HL-60 (cell line): Measurements from ENCODE around the gene ATG10.
"Not testable (repeated sequence)": the region's sequence is repeated elsewhere in the genome, so short reads cannot be mapped to it uniquely, and the experiment has no call there.

Experiments
- DNase-seq, 2 experiments: peaks; one replicate each; pipeline ENCODE4 v3.0.0-alpha.2; 2010 to 2020; ENCODE audit warnings: low read depth in 1 of 2, low spot score in 1 of 2
- H3K27ac ChIP-seq: fragments of 250-450 bp; sonication (Bioruptor Pico); replicated peaks from 2 replicates; pipeline ENCODE4 v1.5.1; 2020; ENCODE audit warnings: mild to moderate bottlenecking, moderate library complexity
- H3K27me3 ChIP-seq: fragments of 250-450 bp; sonication (Bioruptor Pico); 2 replicates; pipeline ENCODE4 v1.5.1; 2021; ENCODE audit warnings: mild to moderate bottlenecking, moderate library complexity; ENCODE audit not compliant: insufficient read depth, poor library complexity, severe bottlenecking
- H3K4me3 ChIP-seq: replicated peaks from 2 replicates; pipeline ENCODE4 v1.5.1; 2011; ENCODE audit warnings: mild to moderate bottlenecking, control low read depth, low read length; ENCODE audit not compliant: insufficient read depth
- CTCF ChIP-seq: IDR thresholded peaks from one replicate; pipeline ENCODE4 v1.5.1; 2011; ENCODE audit warnings: low read length, control low read depth, inconsistent platforms; ENCODE audit not compliant: insufficient read depth
- GABPA ChIP-seq: IDR thresholded peaks from 2 replicates; pipeline ENCODE4 v1.6.1; 2012; ENCODE audit warnings: low read depth
- POLR2AphosphoS5 ChIP-seq: IDR thresholded peaks from 2 replicates; pipeline ENCODE4 v1.6.1; 2012; ENCODE audit warnings: low read depth
- REST ChIP-seq: IDR thresholded peaks from 2 replicates; pipeline ENCODE4 v1.6.1; 2012; ENCODE audit warnings: low read depth; ENCODE audit not compliant: insufficient replicate concordance
- SPI1 ChIP-seq: IDR thresholded peaks from 2 replicates; pipeline ENCODE4 v1.6.1; 2012; ENCODE audit warnings: low read depth, mild to moderate bottlenecking, borderline replicate concordance

Gene ATG10

GRCh38 chr5:82010696-82011095 lies 38.9 kb downstream of the ATG10 start:
- no peak overlapping the region for H3K27ac ChIP-seq
- TF ChIP-seq REST (no peak), GABPA (no peak), CTCF (no peak), POLR2AphosphoS5 (no peak), SPI1 (no peak)
- no peaks in the 10 kb centered on the region for H3K27me3 ChIP-seq
- H3K4me3 ChIP-seq: no peak overlapping the region
- DNase-seq: no peak

GRCh38 chr5:82011761-82012160 lies 39.9 kb downstream of the ATG10 start:
- DNase-seq: no peak
- H3K27ac ChIP-seq: no peak overlapping the region
- TF ChIP-seq GABPA (no peak), REST (no peak), SPI1 (no peak), POLR2AphosphoS5 (no peak), CTCF (no peak)
- no peak overlapping the region for H3K4me3 ChIP-seq
- no peaks in the 10 kb centered on the region for H3K27me3 ChIP-seq

- H3K27ac ChIP-seq, DNase-seq, H3K4me3 ChIP-seq, H3K27me3 ChIP-seq: not testable (repeated sequence)
Observed at GRCh38 chr5:82014644-82015043, 42.8 kb downstream of the ATG10 start.

GRCh38 chr5:82018462-82018861 lies 46.6 kb downstream of the ATG10 start:
- H3K27me3 ChIP-seq: no peaks in the 10 kb centered on the region
- peak; percentile 13 to 86 for DNase-seq
- H3K27ac ChIP-seq: peak overlapping the region; percentile 67
- 0 out of 2 replicates have a peak, but pooled peaks have one; percentile 42 for TF ChIP-seq POLR2AphosphoS5
- TF ChIP-seq SPI1: peak; percentile 34; the same call in 1 of the 2 replicates
- TF ChIP-seq GABPA: no peak
- no peak overlapping the region for H3K4me3 ChIP-seq

- peak overlapping the region; percentile 67 for H3K27ac ChIP-seq
- DNase-seq: peak; percentile 12 to 71
- no peaks in the 10 kb centered on the region for H3K27me3 ChIP-seq
- TF ChIP-seq REST (no peak), SPI1 (peak; percentile 79), POLR2AphosphoS5 (0 out of 2 replicates have a peak, but pooled peaks have one; percentile 22), GABPA (no peak)
- no peak overlapping the region for H3K4me3 ChIP-seq
Observed at GRCh38 chr5:82019342-82020138, 47.7 kb downstream of the ATG10 start.
